GM21390 (cell line): Measurements from ENCODE around the gene MICB.
"Not testable (repeated sequence)": the region's sequence is repeated elsewhere in the genome, so short reads cannot be mapped to it uniquely, and the experiment has no call there.

Experiments
- ATAC-seq: cut with Tn5 transposase; IDR thresholded peaks from one replicate; pipeline ENCODE4 v1.9.1; 2021; ENCODE audit not compliant: unreplicated experiment

MICB gene

DNA sequence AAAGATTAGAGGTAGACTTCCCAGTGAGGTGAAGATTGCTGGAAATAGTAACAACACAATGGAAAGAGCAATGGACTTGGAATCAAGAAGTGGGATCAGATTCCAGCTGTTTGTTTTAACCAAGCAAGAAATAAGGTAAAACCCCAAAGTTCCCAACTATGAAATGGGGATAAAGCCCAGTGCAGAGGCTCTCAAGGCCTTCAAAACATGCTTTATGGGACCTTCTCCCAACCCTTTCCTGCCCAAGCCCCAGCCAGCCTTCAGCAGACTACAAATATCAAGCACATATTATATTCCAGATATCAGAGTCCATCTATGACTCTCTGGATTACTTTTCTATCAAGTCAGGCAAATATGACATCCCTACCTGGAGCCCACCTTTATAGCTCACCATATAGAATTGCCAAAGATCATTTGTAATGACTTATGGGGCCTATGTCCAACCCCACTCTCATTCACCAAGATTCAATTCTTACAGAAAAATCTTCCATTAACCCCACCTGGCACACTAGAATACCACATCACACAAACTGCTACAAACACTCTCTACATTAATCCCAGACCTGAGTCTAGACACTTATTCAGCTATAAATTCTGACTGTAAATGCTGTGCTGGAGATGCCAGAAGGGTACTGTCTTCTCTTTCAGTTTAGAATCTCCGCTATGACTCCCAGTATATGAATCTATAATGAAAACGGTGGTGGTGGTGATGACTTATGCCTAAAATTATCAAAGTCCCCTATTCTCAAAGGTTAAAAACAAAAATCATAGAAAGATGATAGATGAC is 37.8 kb downstream of the MICB start:
- no peak for ATAC-seq

- no peak for ATAC-seq
Observed at GRCh38 chr6:31538805-31539400, 41.0 kb downstream of the MICB start.

DNA sequence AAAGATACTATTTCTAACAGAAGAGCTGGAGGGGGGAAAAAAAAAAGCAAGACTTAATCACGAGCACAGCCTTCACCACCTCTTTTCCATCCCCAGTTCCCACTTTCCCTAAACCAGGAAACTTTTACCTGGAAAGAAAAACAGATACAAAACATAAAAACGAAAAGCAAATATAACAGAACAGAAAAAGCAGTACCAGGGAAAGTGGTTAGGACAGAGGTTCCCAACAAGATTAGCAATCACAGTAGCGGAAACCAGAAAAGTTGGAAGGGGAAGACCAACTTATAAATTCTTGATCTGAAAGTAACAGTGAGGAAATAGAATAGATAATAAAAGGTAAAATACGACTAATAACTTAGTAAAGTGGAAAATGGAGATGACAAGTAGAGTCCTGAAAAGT is 42.7 kb downstream of the MICB start:
- ATAC-seq: no peak

- ATAC-seq: no peak
Observed at GRCh38 chr6:31541059-31541657, 43.2 kb downstream of the MICB start.

GRCh38 chr6:31541658-31542521 is 43.9 kb downstream of the MICB start, which contains the start of gene DDX39B:
Gene DDX39B, minus strand, starts transcription at chr6:31542003. Its CDS starts 1,471 bp downstream, at chr6:31540532.
- ATAC-seq: peak; percentile 62

GRCh38 chr6:31543639-31544038 is 45.7 kb downstream of the MICB start:
- ATAC-seq: no peak

- no peak for ATAC-seq
Observed at GRCh38 chr6:31544676-31545075, 46.7 kb downstream of the MICB start.

DNA sequence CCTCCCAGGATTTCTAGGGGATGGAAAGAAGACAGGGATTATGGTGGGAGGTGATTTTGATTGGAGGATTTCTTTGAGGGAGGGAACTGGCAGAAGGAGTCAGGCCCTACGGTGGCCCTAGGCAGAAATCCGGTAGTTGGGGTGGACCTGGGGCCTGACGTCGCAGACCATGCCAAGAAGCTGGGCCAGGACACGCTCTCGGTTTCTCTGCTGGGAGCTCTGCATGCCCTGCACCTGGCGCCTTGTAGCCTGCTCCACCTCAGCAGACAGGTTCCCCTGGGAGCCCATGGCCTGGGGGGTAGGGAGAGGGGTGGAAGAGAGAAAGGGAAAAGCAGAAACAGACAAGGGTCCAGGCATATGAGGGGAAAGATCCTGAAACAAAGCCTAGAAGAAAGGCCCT is 47.3 kb downstream of the MICB start:
- no peak for ATAC-seq

DNA sequence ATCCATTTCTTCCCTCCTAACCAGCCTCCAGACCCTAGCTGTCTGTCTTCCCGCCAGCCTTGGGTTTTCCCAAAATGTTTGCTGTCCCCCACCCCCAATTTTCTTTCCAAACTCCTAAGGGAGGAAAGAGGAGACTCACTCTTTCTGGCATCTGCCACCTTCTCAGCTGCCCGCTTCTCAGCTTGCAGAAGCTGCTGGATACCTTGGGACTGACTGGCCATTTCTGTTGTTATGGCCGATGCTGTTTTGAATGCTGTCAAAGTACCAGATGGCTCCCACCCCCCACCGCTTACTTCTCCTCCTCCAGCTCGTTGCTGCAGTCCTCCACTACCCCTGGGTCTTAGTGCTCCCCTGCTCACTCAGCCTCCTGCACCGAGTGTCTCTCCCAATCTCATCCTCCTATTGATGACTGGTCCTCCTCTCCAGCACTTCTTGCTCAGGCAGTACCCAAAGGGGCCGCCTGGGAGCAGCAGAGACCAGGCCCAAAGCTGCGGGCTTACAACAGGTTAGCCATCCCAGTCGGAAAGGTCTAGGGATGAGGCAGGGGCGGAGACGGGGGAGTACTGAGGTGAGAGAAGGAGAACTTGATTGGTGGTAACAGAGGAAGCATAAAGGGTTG is 48.5 kb downstream of the MICB start, which contains the start of gene ATP6V1G2:
ATP6V1G2 (minus strand) TSS at position 270 of the 619 bp plus-strand sequence; CDS start at position 221, 49 bp downstream.
- ATAC-seq: peak; percentile 43

DNA sequence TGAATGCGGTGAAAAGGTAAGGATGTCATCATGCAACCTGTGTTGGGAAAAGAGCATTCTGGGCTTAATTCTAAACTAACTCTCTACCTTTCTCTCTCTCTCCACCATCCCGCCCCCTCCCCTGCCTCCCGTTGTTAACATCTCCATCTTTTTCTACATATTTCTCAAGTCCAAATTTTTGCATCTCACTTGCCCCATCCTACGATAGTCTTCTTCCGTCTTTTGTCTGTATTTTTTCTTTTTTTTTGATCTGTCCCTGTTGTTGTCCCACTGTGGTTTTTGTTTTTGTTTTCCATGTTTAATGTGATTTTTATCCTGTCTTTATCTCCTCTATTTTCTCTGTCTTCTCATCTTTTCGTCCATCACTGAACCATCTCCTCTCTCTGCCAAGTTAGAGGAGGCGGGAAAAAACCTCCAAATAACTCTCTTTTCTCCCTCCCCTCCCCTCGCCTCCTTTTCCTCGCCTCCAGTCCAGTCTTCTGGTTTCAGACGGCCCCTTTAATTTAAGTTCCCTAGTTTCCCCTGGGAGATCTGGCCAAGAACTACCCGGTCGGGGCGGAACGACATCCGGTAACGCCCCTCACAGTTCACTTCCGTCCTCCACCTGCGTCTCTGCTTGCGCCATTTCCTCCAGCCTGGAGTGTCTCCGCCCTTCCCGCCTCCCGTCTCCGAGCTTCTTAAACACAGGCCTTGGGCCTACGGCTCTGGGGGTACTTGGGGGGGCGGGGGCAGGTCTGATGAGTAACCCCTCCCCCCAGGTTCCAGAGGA is 49.2 kb downstream of the MICB start, which contains the start of gene NFKBIL1:
NFKBIL1 (plus strand) TSS at position 651 of the 769 bp plus-strand sequence; CDS start at position 738, 87 bp downstream.
- ATAC-seq: no peak

- no peak for ATAC-seq
Observed at GRCh38 chr6:31547727-31548543, 50.0 kb downstream of the MICB start.

DNA sequence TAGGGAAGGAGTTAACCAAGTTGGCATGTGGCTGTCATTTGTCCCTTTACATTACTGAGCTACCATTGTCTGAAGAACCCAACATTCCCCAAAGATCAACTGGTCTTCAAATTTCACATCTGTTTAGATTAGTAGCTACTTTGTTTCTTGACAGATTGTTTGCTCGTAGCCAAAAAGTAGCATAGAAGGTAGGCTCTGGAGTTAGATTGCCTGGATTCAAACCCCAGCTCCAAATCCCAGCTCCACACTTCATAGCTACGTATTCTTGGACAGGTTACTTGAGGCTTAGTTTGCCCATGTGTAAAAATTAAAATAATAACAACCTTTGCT is 50.6 kb downstream of the MICB start:
- ATAC-seq: no peak

GRCh38 chr6:31551371-31551770 is 53.4 kb downstream of the MICB start:
- not testable (repeated sequence) for ATAC-seq

- ATAC-seq: no peak
Observed at GRCh38 chr6:31556307-31556706, 58.4 kb downstream of the MICB start.

GRCh38 chr6:31557443-31558317 is 59.7 kb downstream of the MICB start:
- ATAC-seq: no peak

DNA sequence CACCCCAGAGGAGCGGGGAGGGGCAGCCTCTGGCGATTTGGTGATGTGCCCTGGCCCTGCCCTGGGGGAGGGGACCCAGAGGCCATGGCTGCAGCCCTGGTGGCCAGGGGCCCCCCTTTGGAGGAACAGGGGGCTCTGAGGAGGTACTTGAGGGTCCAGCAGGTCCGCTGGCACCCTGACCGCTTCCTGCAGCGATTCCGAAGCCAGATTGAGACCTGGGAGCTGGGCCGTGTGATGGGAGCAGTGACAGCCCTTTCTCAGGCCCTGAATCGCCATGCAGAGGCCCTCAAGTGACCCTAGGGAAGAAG is 60.3 kb downstream of the MICB start:
- ATAC-seq: no peak

- ATAC-seq: no peak
Observed at GRCh38 chr6:31558631-31559500, 60.9 kb downstream of the MICB start.
